GM21423 (cell line): Measurements from ENCODE around the gene IFNGR1.
"Not testable (repeated sequence)": the region's sequence is repeated elsewhere in the genome, so short reads cannot be mapped to it uniquely, and the experiment has no call there.

Source experiments
- ATAC-seq: cut with Tn5 transposase; IDR thresholded peaks from one replicate; pipeline ENCODE4 v1.9.1; 2021; ENCODE audit warnings: mild to moderate bottlenecking, moderate library complexity; ENCODE audit not compliant: unreplicated experiment

Gene IFNGR1

GRCh38 chr6:137236581-137237355 is 17.6 kb upstream of the IFNGR1 start:
- ATAC-seq = no peak

- no peak for ATAC-seq
These were observed 16.5 kb upstream of the IFNGR1 start for GRCh38 chr6:137235686-137236085.

- peak; percentile 50 for ATAC-seq
These were observed 15.0 kb upstream of the IFNGR1 start for GRCh38 chr6:137233911-137234863.

- no peak for ATAC-seq
These were observed 12.7 kb upstream of the IFNGR1 start for GRCh38 chr6:137231895-137232294.

- ATAC-seq = no peak
These were observed 11.9 kb upstream of the IFNGR1 start for GRCh38 chr6:137230956-137231555.

- no peak for ATAC-seq
These were observed 11.4 kb upstream of the IFNGR1 start for GRCh38 chr6:137230547-137230946.

- no peak for ATAC-seq
These were observed 10.0 kb upstream of the IFNGR1 start for GRCh38 chr6:137229075-137229759.

- no peak for ATAC-seq
These were observed 8.7 kb upstream of the IFNGR1 start for GRCh38 chr6:137227871-137228302.

GRCh38 chr6:137226697-137227096 is 7.5 kb upstream of the IFNGR1 start:
- ATAC-seq = no peak

- peak; percentile 61 for ATAC-seq
These were observed 5.6 kb upstream of the IFNGR1 start for GRCh38 chr6:137224799-137225198.

GRCh38 chr6:137223370-137224131 is 4.4 kb upstream of the IFNGR1 start:
- ATAC-seq = no peak

GRCh38 chr6:137222381-137222780 is 3.2 kb upstream of the IFNGR1 start:
- no peak for ATAC-seq

GRCh38 chr6:137219664-137220252 is 573 bp upstream of the IFNGR1 start:
- no peak for ATAC-seq

GRCh38 chr6:137218473-137218916 is 690 bp downstream of the IFNGR1 start:
- peak; percentile 35 for ATAC-seq

- no peak for ATAC-seq
These were observed 1.2 kb downstream of the IFNGR1 start for GRCh38 chr6:137217801-137218472.

- no peak for ATAC-seq
These were observed 2.2 kb downstream of the IFNGR1 start for GRCh38 chr6:137216875-137217553.

- ATAC-seq = no peak
These were observed 3.1 kb downstream of the IFNGR1 start for GRCh38 chr6:137216106-137216505.

GRCh38 chr6:137215630-137216029 is 3.6 kb downstream of the IFNGR1 start:
- not testable (repeated sequence) for ATAC-seq
